ENCODE measurements around the gene GRK4.

Gene GRK4

GRCh38 chr4:3074846-3075651 is 111.7 kb downstream of the GRK4 start:
- DNase-seq: peak; percentile 43

- no peak for DNase-seq
Observed at GRCh38 chr4:3075652-3075981, 112.2 kb downstream of the GRK4 start.

GRCh38 chr4:3077796-3078195 is 114.4 kb downstream of the GRK4 start:
- DNase-seq: no peak

GRCh38 chr4:3079694-3080123 is 116.3 kb downstream of the GRK4 start:
- no peak for DNase-seq

- no peak for DNase-seq
Observed at GRCh38 chr4:3082925-3083515, 119.6 kb downstream of the GRK4 start.

- DNase-seq: no peak
Observed at GRCh38 chr4:3083732-3084131, 120.4 kb downstream of the GRK4 start.

GRCh38 chr4:3085948-3086670 is 122.7 kb downstream of the GRK4 start:
- DNase-seq: no peak

GRCh38 chr4:3087115-3087797 is 123.9 kb downstream of the GRK4 start:
- DNase-seq: no peak

Data from activated T-cell treated with anti-CD3 and anti-CD28 coated beads for 4 hours (primary cell).